K562 treated with DMSO at 1 percent for 12 hours (cell line): ENCODE measurements around the gene DCHS1. TPM values are rescaled to one million over a fixed set of nuclear protein-coding genes. Genes with fewer than 3 reads are reported as not detected.

ENCODE experiments used
- total RNA-seq: library from RNA; unstranded; fragments of 300-600 nt; gene quantifications from 2 replicates; pipeline ENCODE4 v1.2.3, GENCODE V29; 2022; ENCODE audit not compliant: insufficient read depth

The DCHS1 gene
- 0.20 and 0.67 TPM in 2 replicates for total RNA-seq

GRCh38 chr11:6655790-6656583, at the start of gene DCHS1:
DCHS1 (minus strand) TSS chr11:6655809; CDS start chr11:6641613, 14,196 bp downstream.

GRCh38 chr11:6682936-6683861, 27.6 kb upstream of the DCHS1 start, which contains the start of gene MRPL17:
MRPL17 (minus strand) TSS chr11:6683340; CDS start chr11:6683296, 44 bp downstream.

GRCh38 chr11:6619004-6619745, 36.4 kb downstream of the DCHS1 start, which contains the start of gene TPP1:
TPP1 (minus strand) TSS chr11:6619422; CDS start chr11:6619400, 22 bp downstream.

GRCh38 chr11:6612213-6613041, 43.2 kb downstream of the DCHS1 start, which contains the start of gene TAF10:
TAF10 (minus strand) TSS chr11:6612216; CDS start chr11:6612189, 27 bp downstream.

GRCh38 chr11:6603287-6604080, 52.1 kb downstream of the DCHS1 start, which contains the start of the genes ILK and RRP8:
ILK (plus strand) TSS chr11:6603774; CDS start chr11:6604272, 498 bp downstream.
RRP8 (minus strand) TSS chr11:6603616; CDS start chr11:6603502, 114 bp downstream.

Other genes starting within 250 kb of the DCHS1 start
- gene APBB1, start 236.7 kb downstream of the DCHS1 start, total RNA-seq = 1.1 and 1.9 TPM in 2 replicates
- not detected in 2 replicates for gene HPX, start 214.8 kb downstream of the DCHS1 start, total RNA-seq
- gene TRIM3, start 181.9 kb downstream of the DCHS1 start, total RNA-seq = 6.8 and 16.3 TPM in 2 replicates
- 32.1 and 37.6 TPM in 2 replicates for gene ARFIP2, start 174.5 kb downstream of the DCHS1 start, total RNA-seq
- 13.7 and 24.8 TPM in 2 replicates for gene TIMM10B, start 174.3 kb downstream of the DCHS1 start, total RNA-seq
- gene DNHD1, start 158.5 kb downstream of the DCHS1 start, total RNA-seq = 5.1 and 20.6 TPM in 2 replicates
- gene RRP8, start 52.2 kb downstream of the DCHS1 start, total RNA-seq = 13.3 and 13.5 TPM in 2 replicates
- gene ILK, start 52.0 kb downstream of the DCHS1 start, total RNA-seq = 92.3 and 120 TPM in 2 replicates
- 76.1 and 92.9 TPM in 2 replicates for gene TAF10, start 43.6 kb downstream of the DCHS1 start, total RNA-seq
- gene TPP1, start 36.4 kb downstream of the DCHS1 start, total RNA-seq = 44.7 and 168 TPM in 2 replicates
- 52.5 and 70.2 TPM in 2 replicates for gene MRPL17, start 27.5 kb upstream of the DCHS1 start, total RNA-seq
- gene OR2AG2, start 116.2 kb upstream of the DCHS1 start, total RNA-seq = not detected in 2 replicates
- not detected in 2 replicates for gene OR2AG1, start 127.2 kb upstream of the DCHS1 start, total RNA-seq
- gene OR6A2, start 143.9 kb upstream of the DCHS1 start, total RNA-seq = 0.17 TPM in 1 of 2 replicates, not detected in the other
- not detected in 2 replicates for gene OR10A5, start 189.9 kb upstream of the DCHS1 start, total RNA-seq
- gene OR10A2, start 207.2 kb upstream of the DCHS1 start, total RNA-seq = not detected in 2 replicates
- not detected in 2 replicates for gene OR10A4, start 220.8 kb upstream of the DCHS1 start, total RNA-seq
- not detected in 2 replicates for gene OR2D2, start 236.7 kb upstream of the DCHS1 start, total RNA-seq